Measurements from ENCODE around the gene SLC24A5.

Gene SLC24A5

GRCh38 chr15:48120745-48121144 lies at the start of gene SLC24A5:
Gene SLC24A5, plus strand, starts transcription at chr15:48120990. Its CDS starts 55 bp downstream, at chr15:48121045.
- peak; percentile 21 for DNase-seq

- DNase-seq: no peak
These were observed 47.8 kb upstream of the SLC24A5 start for GRCh38 chr15:48072941-48073340.

GRCh38 chr15:48073881-48074280 lies 46.9 kb upstream of the SLC24A5 start:
- DNase-seq: no peak

GRCh38 chr15:48076454-48076853 lies 44.3 kb upstream of the SLC24A5 start:
- no peak for DNase-seq

- DNase-seq: no peak
These were observed 43.1 kb upstream of the SLC24A5 start for GRCh38 chr15:48077616-48078184.

- DNase-seq: peak; percentile 83
These were observed 35.8 kb upstream of the SLC24A5 start for GRCh38 chr15:48084759-48085590.

- DNase-seq: no peak
These were observed 35.2 kb upstream of the SLC24A5 start for GRCh38 chr15:48085591-48085930.

GRCh38 chr15:48086133-48086532 lies 34.7 kb upstream of the SLC24A5 start:
- no peak for DNase-seq

GRCh38 chr15:48086576-48086975 lies 34.2 kb upstream of the SLC24A5 start:
- DNase-seq: no peak

- peak; percentile 11 for DNase-seq
These were observed 32.9 kb upstream of the SLC24A5 start for GRCh38 chr15:48087844-48088243.

- no peak for DNase-seq
These were observed 31.1 kb upstream of the SLC24A5 start for GRCh38 chr15:48089702-48090101.

GRCh38 chr15:48090115-48090514 lies 30.7 kb upstream of the SLC24A5 start:
- DNase-seq: peak; percentile 71

GRCh38 chr15:48090666-48091065 lies 30.1 kb upstream of the SLC24A5 start:
- peak; percentile 97 for DNase-seq

- peak; percentile 68 for DNase-seq
These were observed 29.3 kb upstream of the SLC24A5 start for GRCh38 chr15:48091522-48091921.

GRCh38 chr15:48096355-48096786 lies 24.4 kb upstream of the SLC24A5 start:
- DNase-seq: no peak

- no peak for DNase-seq
These were observed 24.0 kb upstream of the SLC24A5 start for GRCh38 chr15:48096813-48097212.

GRCh38 chr15:48097264-48097663 lies 23.5 kb upstream of the SLC24A5 start:
- DNase-seq: no peak

GRCh38 chr15:48101376-48101961 lies 19.3 kb upstream of the SLC24A5 start:
- DNase-seq: no peak

- DNase-seq: no peak
These were observed 18.6 kb upstream of the SLC24A5 start for GRCh38 chr15:48102167-48102566.

GRCh38 chr15:48103647-48104046 lies 17.1 kb upstream of the SLC24A5 start:
- no peak for DNase-seq

GRCh38 chr15:48105936-48106335 lies 14.9 kb upstream of the SLC24A5 start:
- DNase-seq: no peak

GRCh38 chr15:48109212-48109611 lies 11.6 kb upstream of the SLC24A5 start:
- DNase-seq: no peak

- DNase-seq: peak; percentile 12
These were observed 10.8 kb upstream of the SLC24A5 start for GRCh38 chr15:48109856-48110531.

GRCh38 chr15:48112242-48112641 lies 8.5 kb upstream of the SLC24A5 start:
- peak; percentile 97 for DNase-seq
